GM12872 (cell line): ENCODE data around the gene ATP4A.

Experiments used
- TF ChIP-seq, protein P1 (sequence below): IDR thresholded peaks from 3 replicates; pipeline ENCODE4 v1.5.1; 2011; ENCODE audit warnings: low read depth, mild to moderate bottlenecking, low read length, moderate library complexity; ENCODE audit not compliant: insufficient read depth

ATP4A gene

DNA sequence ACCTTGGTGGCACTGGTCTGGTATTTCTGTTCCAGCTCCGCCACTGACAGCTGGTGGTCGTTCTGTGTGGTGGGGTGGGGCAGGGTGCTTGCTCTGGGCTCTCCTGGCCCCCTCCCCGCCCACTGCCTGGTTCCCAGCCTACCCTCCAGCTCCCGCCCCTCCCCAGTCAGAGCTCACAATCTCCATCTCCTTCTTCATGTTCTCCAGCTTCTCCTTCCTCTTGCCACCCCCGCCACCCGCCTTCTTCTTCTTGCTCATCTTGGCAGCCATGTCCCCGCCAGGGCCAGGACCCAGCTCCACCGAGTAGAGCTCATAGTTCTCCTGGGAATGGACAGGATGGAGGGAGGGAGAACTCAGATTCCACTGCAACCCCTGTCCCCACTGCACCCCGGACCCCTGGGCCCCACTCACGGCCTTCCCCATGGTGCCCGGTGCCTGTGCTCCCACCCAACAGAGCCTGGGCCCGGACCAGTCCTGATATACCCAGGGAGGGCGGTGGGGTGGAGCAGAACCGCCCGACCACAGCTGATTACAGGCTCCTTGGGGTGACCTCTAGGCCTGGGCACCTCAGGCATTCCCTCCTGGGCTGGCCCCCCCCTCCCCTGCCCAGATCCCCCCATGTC lies at the start of gene ATP4A:
Gene ATP4A (minus strand): TSS at position 452 of the 623 bp plus-strand sequence. CDS start 29 bp downstream, at position 423.
- TF ChIP-seq, protein P1, sequence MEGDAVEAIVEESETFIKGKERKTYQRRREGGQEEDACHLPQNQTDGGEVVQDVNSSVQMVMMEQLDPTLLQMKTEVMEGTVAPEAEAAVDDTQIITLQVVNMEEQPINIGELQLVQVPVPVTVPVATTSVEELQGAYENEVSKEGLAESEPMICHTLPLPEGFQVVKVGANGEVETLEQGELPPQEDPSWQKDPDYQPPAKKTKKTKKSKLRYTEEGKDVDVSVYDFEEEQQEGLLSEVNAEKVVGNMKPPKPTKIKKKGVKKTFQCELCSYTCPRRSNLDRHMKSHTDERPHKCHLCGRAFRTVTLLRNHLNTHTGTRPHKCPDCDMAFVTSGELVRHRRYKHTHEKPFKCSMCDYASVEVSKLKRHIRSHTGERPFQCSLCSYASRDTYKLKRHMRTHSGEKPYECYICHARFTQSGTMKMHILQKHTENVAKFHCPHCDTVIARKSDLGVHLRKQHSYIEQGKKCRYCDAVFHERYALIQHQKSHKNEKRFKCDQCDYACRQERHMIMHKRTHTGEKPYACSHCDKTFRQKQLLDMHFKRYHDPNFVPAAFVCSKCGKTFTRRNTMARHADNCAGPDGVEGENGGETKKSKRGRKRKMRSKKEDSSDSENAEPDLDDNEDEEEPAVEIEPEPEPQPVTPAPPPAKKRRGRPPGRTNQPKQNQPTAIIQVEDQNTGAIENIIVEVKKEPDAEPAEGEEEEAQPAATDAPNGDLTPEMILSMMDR = no peak

DNA sequence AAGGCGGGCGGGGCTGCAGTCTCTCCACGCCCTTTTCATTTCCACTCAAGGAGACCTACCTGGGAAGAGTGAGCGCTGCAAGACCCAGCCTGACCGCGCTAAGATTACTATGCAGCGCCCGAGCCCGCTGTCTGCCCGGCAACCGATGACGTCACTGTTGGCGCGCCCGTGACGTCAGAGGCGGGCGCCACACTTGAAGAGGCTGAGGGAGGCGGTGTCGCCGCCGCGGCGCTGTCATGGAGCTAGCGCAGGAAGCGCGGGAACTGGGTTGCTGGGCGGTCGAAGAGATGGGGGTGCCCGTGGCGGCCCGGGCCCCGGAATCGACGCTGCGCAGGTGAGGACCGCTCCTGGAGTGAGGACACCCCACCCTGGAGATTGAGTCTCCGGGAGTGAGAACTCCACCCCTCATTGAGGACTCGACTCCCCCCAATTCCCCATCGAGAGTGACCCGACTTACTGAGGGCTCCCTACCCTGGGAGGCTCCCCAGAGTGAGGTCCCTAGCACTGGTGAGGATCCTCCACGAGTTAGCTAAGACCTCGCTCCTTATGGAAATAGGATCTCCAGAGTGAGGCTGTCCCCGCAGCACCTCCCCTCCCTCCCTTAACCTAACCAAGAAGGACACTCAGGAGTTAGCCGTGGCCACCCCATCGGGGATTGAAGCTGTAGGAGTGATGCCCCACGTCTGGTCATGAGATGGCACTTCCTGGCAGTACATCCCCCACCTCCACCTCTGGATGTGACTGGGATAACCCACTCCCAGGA lies 49.3 kb upstream of the ATP4A start, which contains the start of gene HAUS5:
Gene HAUS5 (plus strand): TSS at position 177 of the 763 bp plus-strand sequence. CDS start 60 bp downstream, at position 237.
- TF ChIP-seq, protein P1 = no peak

DNA sequence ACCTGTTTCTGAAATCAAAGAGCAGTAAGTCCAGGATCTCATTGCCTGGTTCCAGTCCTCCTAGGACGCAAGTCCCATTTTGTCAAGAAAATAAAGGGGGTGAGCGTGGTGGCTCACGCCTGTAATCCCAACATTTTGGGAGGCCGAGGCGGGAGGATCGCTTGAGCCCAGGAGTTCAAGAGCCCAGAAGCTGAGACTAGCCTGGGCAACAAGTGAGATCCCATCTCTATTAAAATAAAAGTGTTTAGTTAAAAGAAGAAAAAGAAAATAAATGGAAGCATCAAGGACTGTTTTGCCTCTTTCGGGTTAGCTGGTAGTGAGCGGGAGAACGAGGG lies 48.7 kb upstream of the ATP4A start:
- TF ChIP-seq, protein P1 = no peak

DNA sequence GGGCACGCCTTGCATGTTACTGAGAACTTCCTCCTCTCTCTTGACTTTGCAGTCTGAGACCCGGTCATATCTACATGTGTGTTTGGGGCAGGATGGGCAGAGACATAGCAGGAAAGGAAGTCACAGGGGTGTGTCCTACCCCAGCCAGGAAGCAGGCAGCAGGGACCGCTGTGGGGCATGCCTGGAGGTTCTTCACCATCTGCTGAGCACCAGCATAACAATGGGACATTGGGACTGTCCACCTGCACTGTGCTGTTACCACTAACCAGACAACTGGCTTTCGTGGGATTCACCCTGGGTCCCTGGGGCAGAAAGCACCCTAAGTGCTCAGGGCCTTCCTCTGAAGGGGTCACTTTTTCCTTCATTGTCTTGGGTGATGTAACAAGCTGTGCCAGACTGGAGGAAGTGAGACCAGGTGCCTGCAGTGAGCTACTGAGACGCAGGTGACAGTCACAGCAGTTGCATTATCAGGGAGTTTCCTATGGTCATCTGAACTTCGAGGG lies 46.4 kb upstream of the ATP4A start:
- TF ChIP-seq, protein P1 = no peak

DNA sequence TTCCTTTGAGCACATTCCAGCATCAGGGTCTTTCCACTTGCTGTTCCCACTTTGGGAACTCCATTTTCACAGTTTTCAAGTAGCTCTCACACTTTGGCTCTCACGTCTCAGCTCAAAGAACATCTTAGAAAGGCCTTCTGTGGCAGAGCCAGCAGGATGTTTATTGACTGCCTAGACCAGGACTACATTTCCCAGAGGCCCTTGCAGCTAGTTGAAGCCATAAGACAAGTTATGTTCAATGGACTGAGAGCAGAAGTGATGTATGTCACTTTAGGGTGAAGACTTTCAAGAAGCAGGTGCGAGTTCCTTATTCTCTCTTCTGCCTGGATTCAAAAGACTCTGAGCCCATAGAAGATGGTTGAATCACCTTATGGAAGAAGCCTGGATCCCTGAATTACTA lies 44.8 kb upstream of the ATP4A start:
- TF ChIP-seq, protein P1 = no peak

DNA sequence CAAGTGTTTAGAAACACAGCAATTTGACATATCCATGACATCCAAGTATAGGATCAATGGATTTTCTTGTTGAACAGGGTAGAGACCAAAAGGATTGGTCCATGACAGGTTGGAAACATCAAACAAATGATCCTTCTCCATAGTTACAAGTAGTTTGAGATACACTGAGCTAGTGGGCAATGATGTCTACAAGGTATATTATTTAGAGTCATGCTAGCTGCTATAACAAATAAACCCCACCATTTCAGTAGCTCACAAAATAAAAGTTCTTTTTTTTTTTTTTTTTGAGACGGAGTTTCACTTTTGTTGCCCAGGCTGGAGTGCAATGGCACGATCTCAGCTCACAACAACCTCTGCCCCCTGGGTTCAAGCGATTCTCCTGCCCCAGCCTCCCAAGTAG lies 44.2 kb upstream of the ATP4A start:
- TF ChIP-seq, protein P1 = no peak

DNA sequence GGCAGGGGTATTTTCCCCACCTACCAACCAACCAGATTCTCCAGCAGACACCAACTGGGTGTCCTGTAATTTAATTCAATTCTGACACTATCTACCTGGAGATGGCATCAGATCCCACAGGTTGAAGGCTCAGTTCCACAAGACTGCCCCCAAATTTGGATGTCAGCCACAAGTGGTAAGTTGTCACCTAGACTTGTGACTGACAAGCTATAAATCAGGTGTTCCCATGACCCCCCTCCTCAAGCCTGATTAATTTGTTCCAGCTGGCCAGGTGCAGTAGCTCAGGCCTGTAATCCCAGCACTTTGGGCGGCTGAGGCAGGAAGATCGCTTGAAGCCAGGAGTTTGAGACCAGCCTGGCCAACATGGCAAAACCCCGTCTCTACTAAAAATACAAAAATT lies 38.5 kb upstream of the ATP4A start:
- TF ChIP-seq, protein P1 = no peak
